Measurements from ENCODE around the gene UNCX.

- TF ChIP-seq CTCF (IDR thresholded peaks at IDR 0.05; ENCODE audit: control extremely low read depth in 1 of 3, insufficient read depth in 1 of 3, low read depth in 1 of 3, low read length in 3 of 3): no peak
- TF ChIP-seq RNF2 (IDR thresholded peaks at IDR 0.05; ENCODE audit: borderline replicate concordance, low read depth, low read length, missing control alignments, poor library complexity, severe bottlenecking): no peak
- TF ChIP-seq RAD21 (IDR thresholded peaks at IDR 0.05 in 1 of 2, conservative IDR thresholded peaks at IDR 0.05 in 1 of 2; ENCODE audit: low read depth in 2 of 2, low read length in 2 of 2): no peak
- TF ChIP-seq HDAC6 (IDR thresholded peaks at IDR 0.05; ENCODE audit: low read depth, low read length): no peak
- TF ChIP-seq ZNF274 (IDR thresholded peaks at IDR 0.05; ENCODE audit: borderline replicate concordance, extremely low read depth, low read length): no peak
These were observed 35.7 kb upstream of the UNCX start for GRCh38 chr7:1196950-1197349.
